Activated gamma-delta T cell treated with Interleukin-2 at 50 U/mL for 16 hours (primary cell): ENCODE data around the gene ASF1A.

Experiments
- DNase-seq: peaks from one replicate; pipeline ENCODE4 v3.0.0-alpha.2; 2020

Gene ASF1A

DNA sequence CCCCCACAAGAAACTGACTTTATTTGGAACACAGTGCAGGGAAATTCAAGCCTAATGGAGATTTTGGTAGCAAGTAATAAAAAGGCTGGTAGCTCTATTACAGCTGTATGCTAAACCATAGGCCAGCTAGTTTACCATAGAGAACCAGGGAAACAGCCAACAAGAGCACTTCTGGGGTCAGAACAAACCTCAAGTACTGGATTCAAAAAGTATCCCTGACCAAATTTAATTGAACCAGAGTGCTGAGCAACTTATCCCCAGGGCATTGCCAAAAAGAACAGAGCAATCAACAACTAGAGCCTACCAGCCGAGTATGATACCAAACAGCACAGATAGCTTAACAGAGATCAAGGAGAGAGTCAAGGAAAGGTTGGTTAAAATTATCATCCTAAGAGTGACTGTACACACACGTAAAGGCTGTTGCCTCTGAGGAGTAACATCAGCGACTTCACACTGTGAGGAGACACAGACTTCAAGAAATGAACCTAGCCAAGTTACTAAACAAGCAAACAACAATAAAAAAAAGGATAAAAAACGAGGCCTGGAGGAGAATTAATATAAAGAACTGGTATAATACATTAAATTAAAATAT is 11.5 kb upstream of the ASF1A start:
- no peak for DNase-seq

DNA sequence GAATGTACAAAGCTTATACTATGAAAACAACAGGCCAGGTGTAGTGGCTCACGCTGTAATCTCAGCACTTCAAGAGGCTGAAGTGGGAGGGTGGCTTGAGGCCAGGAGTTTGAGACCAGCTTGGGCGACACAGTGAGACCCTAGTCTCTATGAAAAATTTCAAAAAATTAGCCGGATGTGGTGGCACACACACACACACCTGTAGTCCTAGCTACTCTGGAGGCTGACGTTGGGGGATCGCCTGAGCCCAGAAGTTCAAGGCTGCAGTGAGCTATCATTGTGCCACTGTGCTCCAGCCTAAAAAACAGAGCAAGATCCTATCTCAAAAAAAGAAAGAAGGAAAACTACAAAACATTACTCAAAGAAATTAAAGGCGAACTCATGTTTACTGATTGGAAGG is 7.3 kb upstream of the ASF1A start:
- DNase-seq = no peak

DNA sequence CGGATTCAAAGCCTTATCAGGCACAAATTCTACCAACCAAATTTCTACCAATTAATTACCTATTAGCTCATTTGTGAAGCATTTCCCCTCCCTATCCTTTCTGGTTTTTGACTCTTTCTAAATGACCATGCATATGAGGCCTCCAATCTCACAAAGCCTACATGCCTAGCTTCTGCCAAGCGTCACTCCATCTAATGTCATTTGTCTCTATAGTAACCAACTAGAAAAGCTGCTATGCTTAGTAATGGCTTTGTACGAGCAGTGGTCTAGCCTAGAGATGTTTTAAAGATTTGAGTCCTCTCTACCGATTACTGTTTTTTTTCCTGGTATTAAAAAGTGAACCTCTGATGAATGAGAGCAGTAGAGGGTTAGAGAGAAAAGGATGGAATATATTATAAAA is 4.8 kb upstream of the ASF1A start:
- DNase-seq = no peak

DNA sequence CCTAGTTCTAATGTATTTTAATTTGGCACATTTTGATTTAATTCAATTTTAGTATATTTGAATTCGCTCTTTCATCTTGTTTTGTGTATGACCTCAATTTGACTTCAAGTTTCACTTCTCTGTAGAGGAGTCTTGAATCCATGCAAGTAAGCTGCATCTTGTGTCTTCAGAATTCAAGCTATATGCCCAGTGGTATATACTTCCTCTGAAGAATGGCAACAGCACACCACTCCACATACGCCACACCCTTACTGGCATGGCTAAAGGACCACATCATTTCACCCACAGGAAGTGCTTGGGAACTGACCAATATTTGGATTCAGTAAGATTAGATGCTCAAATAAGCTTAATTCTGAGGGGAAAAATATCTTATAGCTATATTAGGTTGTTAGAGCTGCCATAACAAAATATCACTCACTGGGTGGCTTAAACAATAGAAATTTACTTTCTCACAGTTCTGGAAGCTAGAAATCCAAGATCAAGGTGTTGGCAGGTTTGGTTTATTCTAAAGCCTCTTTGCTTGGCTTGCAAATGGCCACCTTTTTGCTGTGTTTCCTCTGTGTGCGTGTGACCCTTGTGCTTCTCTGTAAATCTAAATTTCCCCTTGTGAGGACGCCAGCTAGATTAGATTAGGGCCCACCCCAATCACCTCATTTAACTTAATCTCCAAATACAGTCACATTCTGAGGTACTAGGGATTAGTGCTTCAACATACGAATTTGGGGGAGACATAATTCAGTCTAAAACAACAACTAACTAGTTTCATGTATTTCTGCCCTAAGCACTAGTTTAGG is 2.8 kb upstream of the ASF1A start:
- no peak for DNase-seq

DNA sequence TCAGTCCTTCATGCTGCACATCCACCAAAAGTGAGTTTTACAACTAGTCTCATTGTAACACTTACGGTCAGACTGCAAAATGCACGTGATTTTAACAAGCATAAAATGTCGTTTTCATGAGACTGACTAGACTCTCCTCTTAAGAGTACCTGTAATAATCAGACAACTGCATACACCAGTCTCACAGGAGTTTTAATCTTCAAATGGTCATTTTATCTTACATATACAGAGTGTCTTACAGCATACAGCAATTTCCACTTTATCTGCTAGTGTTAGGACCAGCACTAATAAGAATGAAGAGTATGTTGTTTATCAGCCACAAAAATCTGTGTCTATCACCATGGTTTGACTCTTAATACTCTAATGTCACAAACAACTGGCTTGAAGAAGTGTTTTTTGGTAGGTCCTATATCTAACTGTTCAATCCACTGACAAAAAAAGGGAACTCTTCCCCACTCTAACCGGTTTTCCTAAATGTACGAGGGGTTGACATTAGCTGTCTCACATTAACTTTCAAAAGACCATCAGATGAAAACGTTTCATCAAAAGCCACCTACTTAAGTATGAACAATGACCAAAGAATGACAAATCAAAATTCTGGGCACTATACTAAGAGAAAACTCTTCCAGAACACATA is 1.5 kb upstream of the ASF1A start:
- no peak for DNase-seq

DNA sequence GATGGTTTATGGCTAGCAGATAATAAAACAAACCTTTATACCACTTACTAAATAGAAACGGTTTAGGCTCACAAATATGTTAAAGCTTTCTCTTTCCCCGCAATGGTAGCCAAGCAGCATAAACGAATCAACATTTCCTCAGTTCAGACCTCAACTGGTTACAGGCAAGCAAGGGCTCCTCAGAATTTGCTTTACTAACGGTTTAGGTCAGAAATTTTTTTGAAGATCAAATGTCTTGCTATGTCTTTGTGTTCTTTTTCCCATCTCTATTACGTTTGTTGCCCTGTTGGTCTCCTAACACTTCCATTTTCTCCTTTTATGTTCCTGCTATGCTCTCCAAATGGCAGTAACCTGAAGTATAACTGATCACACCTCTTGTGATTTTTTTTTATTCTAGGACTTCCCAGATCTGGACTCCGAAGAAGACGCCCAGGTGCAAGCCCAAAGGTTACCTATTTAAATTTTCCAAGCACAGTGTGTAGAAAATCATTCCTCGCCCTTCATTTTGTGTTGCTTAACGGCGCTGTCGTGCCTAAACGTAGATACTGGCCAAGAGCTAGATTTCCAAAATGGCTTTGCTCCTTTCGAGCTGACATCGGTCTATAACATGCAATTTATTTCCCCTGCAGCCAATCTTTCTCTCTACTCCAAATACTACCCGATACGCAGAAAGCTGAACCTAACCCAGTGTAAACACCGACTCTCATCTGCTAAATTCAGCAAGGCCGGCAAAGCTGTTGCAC is 717 bp upstream of the ASF1A start:
- DNase-seq = peak; percentile 40

DNA sequence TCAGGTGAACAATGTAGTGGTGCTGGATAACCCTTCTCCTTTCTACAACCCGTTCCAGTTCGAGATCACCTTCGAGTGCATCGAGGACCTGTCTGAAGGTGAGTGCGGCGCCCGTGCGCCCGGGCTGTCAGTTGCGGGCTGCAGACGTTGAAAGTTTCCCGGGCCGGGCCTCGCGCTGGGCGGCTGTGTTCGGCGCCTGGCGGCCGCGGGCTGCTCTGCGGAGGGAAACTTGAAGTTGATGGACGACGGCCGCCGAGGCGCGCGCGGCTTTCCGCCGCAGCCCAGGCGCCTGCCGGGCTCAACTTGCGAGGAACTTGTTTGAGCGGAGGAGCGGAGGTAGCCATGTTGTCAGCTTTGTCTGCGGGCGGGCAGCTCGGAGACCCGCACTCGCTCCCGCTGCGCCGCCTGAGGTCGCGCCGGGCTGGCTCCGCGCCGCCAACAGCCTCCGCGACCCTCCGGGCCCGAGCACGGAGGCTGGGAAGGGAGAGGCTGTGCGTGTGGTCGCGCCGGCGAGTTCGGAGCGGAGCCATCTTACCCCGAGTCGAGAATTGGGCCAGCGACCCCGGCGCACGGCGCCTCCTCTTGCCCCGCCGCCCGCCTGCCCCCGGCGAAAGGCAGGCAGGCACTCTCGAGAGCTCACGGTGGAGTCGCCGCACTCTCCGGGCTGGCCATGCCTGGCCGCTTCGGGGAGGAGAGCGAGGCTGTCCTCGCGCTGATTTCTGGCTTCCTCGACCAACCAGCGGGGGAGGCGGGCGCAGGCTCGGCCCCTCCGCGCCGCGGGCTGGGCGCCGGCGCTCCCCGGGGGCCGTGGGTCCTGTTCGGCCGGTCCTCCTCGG is 691 bp downstream of the ASF1A start:
- peak; percentile 54 for DNase-seq

DNA sequence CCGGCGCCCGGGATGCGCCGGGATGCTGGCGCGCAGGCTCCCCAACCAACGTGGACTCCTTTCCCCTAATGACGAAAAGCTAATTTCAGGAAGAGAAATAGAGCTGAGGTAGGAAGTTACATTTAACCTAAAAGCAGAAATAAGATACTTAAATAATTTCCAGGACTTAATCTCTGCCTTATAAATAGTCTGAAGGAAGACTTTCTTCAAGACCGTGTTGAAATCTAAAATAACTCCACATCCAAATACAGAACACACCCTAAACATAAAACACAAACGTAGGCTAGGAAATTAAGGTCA is 1.3 kb downstream of the ASF1A start:
- no peak for DNase-seq

DNA sequence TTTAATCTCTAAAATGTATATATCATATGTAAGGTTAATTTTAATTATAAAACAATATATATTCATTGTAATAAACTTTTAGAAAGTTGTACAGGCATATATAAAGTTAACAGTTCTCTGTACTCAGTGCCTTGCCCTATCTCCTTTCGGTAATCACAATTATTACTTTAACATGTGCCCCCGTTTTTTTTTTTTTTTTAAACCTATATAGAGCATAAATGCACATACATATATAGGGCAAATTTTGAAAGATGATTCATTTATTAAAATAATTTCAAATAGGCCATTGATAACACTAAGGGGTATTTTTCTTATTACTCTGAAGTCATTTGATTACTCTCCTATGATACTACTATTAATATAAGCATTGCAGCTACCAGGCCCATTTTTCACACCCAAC is 1.9 kb downstream of the ASF1A start:
- DNase-seq = no peak

DNA sequence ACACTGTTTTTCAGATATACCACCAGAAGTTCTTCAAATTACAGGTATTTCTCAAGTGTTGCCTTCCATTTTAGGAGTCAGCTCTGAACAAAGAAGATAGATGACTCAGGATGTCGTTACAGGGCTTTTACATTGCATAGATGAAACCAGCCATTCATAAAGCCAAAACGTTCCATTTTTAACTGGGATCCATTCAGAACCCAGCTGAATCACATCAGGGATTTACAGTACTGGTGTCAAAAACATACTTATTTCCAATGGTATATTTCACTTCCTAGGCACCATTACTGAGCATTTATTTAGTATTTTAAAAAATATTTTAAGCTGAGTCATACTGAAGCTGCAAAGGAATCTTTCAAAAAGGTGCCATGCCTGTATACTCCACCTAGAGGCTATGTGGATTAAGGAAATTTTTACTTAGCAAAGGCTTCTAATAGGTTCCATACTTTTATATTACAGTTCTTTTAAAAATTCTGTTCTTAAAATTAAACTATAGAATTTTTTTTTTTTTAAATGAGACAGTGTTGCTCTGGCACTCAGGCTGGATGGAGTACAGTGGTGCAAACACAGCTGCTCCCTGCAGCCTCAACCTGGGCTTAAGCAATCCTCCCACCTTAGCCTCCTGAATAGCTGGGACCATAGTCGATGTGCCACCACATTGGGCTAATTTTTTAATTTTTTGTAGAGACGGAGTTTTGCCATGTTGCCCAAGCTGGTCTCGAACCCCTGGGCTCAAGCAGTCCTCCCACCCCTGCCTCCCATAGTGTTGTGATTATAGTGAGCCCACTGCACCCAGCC is 2.6 kb downstream of the ASF1A start:
- no peak for DNase-seq

DNA sequence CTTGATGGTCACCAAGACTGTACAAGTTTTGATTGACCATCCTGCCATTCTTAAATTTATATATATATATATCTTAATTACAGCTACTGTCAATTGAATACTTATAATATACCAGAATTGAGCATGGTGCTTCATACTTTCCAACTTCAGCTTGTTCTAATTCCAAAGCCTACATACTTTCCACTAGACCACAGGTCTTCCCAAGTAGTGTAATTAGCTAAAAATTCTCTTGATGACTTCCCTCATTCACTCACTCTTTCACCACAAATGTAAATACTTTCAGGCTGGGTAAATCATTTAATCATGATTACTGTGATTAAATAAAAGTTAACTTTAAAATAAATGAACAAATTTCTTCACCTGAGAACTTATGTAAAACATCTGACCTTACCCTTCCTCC is 3.4 kb downstream of the ASF1A start:
- no peak for DNase-seq

DNA sequence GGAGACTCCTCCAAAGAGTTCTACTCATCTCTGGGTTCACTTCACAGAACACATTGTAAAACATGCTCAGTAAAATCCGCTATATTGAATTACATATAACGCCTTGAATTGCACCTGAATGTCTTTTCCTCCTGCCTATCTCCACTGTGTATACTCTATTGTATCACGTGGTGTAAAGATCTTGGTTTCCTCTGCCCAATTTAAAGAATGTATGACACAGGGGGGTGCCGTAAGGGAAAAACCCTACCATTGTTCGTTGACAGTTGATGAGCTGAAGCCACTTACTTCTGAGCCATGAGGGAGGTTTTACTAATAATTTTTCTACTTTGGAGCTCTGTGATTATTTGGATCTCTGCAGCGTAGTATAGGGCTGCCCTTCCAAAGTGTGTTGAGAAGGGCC is 6.0 kb downstream of the ASF1A start:
- DNase-seq = no peak

DNA sequence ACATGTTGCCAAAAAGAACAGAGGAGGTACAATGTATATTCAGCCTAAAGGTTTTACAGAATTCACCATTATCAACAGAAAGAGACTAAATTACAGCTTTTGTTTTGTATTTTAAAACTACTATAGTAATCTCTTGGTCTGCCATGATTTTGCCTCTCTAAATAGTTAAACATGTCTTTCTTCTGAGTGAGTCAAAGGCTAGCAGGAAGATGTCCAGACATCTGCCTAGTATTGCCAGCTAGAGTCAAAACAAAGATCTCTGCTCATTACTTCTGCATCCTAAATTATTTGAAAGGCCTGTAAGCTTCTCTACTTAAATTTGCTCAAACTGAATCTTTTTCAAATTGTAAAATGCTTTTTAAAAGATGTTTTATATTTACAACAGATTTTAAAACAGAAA is 8.8 kb downstream of the ASF1A start:
- no peak for DNase-seq

DNA sequence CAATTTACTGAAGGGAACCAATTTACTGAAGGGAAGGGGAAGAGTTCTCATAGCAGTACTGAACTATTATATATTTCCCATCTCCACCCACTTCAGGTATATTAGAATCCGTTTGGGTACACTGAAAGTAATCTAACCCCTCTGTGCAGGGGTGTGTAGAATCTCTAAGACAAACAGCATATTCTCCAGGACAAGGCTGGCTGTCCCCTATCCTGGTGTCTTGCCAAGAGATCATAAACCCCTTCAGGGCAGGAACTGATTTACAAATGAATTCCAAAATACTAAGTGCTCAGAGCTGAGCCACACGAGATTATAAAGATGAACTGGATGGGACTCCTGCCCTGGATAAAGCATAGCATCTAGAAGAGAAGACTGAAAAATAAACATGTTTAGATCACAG is 9.2 kb downstream of the ASF1A start:
- DNase-seq = no peak

DNA sequence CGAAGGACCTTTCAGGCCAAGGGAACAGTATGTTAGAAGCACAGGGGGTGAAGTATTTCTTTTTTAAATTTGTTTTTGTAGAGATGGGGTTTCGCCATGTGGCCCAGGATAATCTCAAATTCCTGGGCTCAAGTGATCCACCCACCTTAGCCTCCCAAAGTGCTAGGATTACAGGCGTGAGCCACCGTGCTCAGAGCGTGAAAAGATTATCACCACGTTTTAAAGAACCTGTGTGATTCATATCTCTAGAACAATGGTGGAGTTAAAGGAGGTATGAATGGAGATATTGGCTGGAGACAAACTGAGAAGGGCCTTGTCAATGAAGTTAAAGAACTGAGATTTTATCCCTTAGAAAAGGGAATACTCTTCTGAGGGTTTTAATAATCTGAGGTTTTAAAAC is 9.7 kb downstream of the ASF1A start:
- DNase-seq = no peak

DNA sequence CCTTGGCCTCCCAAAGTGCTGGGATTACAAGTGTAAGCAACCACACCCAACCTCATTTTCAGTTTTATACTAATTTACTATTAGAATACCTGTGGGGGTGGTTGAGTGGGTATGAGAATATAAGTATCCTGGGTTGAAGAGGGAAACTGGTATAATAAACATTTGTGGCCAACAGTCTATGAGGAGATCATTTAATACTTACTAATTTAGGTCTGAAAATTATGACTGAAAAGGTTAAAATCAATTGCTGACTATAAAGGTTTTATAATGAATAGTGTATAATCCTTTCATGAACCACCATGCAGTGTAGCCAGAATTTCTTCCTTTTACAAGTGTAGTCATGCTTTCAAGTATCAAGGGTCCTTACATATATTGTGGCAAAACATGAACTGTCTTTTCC is 11.1 kb downstream of the ASF1A start:
- DNase-seq = no peak

DNA sequence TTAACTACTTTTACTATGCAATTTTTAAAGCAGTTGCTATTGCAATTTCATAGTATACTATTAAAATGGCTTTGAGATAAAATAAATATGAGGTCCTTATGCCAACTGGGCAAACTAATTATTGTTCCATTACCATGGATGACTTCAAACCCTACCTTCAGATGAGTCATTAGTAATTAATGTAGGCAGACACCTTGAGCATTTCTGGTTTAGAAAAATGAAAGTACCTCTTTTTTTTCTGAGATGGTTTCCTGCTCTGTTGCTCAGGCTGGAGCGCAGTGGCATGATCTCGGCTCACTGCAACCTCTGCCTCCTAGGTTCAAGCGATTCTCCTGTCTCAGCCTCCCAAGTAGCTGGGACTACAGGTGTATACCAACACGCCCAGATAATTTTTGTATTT is 11.9 kb downstream of the ASF1A start:
- DNase-seq = no peak

DNA sequence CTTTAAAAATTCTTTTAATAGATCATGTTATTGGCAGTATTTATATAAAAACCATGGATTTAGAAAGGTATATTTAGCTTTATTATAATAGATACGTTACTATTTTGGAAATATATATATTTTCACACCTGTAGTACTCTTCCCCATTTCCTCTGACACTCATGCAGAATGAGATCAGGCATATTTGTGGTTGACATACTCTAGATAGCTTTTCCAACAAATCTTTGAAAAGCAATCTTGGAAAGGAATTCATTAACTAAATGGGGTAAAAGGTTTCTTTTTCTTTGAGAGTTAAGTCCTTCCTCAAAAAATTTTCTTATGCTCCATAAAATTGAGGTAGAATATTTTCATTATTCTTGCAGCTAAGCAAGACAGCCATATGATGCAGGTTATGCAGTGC is 14.5 kb downstream of the ASF1A start:
- DNase-seq = no peak

DNA sequence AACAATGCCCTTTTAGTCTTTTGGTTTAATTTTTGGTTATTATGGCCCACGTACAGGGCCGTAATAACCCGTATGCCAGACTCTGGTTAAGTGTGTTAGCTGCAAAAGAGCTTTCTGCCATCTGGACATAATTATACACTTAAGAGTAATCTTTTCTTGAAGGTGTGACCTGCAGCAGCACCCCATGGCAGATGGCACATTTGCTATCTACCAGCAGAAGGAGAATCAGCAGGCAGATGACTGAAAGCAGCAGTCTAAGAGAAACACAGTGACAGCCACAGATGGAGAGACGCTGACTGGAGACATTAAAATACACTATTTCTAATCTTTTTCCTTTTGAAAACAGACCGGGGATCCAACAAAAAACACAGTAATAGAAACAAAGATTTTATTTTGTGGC is 18.7 kb downstream of the ASF1A start:
- no peak for DNase-seq

DNA sequence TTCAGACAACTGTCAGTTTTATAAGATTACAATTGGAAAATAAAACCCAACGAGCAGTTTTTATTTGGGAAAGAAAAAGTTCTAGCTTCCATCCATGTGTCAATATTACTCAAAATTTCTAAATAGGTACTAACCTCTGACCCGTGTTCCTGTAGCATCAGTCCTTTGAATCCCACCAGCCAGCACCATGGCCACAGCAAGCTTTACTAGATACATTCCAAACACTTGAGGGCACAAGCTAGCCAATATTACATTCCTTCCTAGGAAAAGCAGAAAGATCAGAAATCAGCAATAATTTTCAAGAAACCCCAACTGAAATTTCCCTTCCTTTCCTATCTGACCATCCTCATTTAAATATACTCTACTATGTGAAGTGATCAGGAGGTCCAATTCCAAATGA is 19.2 kb downstream of the ASF1A start:
- no peak for DNase-seq

DNA sequence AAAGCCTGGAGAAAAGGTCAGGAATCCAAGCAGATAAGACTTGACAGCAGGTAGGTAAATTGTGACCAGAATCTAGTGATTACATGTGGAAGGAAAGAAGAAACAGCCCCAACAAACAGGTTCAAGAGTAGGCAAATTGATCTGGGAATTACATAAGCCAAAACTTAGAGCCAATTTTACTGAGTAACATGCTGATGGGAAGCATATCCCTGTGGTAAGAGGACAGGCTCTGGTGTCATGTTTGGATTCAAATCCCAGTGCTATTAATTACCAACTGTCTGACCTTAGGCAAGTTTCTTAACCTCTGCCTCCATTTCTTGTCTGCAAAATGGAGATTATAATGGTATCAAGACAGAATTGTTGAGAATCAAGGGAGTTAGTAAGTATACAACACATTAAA is 20.6 kb downstream of the ASF1A start:
- no peak for DNase-seq
